H1 (cell line): Measurements from ENCODE around the gene KCNJ5. TPM values are rescaled to one million over a fixed set of nuclear protein-coding genes. Genes with fewer than 3 reads are reported as not detected.

Experiments
- CTCF ChIA-PET: fragments of 300-600 bp; sonication (Branson Sonifier 250); formaldehyde crosslinking; loops from one replicate; lab custom pipeline; 2021; ENCODE audit not compliant: partially characterized antibody; lab: Charles Lee
- POLR2A ChIA-PET: fragments of 300-600 bp; sonication (Branson Sonifier 250); formaldehyde crosslinking; loops from one replicate; lab custom pipeline; 2021; ENCODE audit warnings: inconsistent platforms; ENCODE audit not compliant: partially characterized antibody; lab: Charles Lee
- DNase-seq, 2 experiments: peaks; one replicate each; pipeline versions ENCODE4 v3.0.0 to v3.0.0-alpha.2; 2010 to 2022; ENCODE audit warnings: low spot score in 2 of 2, low read depth in 1 of 2, mixed read lengths in 1 of 2
- FAIRE-seq: peaks from 2 replicates; lab custom pipeline; 2011; peaks lifted over from hg19 to GRCh38; lab: Jason Lieb, UNC
- H2AFZ ChIP-seq: 2 replicates; pipeline ENCODE4 v1.8.1; 2012; ENCODE audit warnings: low read length, inconsistent platforms
- H2AK5ac ChIP-seq: 2 replicates; pipeline ENCODE4 v1.6.1; 2013; ENCODE audit warnings: low read depth, low read length
- H2BK120ac ChIP-seq: replicated peaks from 2 replicates; pipeline ENCODE3; 2013; ENCODE audit warnings: low read depth, low read length, inconsistent platforms
- H2BK12ac ChIP-seq: 2 replicates; pipeline ENCODE4 v1.6.1; 2013; ENCODE audit warnings: low read depth, low read length
- H2BK15ac ChIP-seq: 2 replicates; pipeline ENCODE4 v1.6.1; 2013; ENCODE audit warnings: low read length
- H2BK20ac ChIP-seq: 2 replicates; pipeline ENCODE4 v1.6.1; 2013; ENCODE audit warnings: low read length
- H2BK5ac ChIP-seq: 2 replicates; pipeline ENCODE4 v1.6.1; 2013; ENCODE audit warnings: low read depth, low read length
- H3K14ac ChIP-seq: 2 replicates; pipeline ENCODE4 v1.6.1; 2013; ENCODE audit warnings: inconsistent platforms; ENCODE audit not compliant: insufficient read length
- H3K18ac ChIP-seq: 2 replicates; pipeline ENCODE4 v1.6.1; 2013; ENCODE audit warnings: low read length; ENCODE audit errors: extremely low read depth
- H3K23ac ChIP-seq: 2 replicates; pipeline ENCODE4 v1.6.1; 2013; ENCODE audit warnings: inconsistent platforms; ENCODE audit not compliant: insufficient read length
- H3K23me2 ChIP-seq: 2 replicates; pipeline ENCODE4 v1.6.1; 2013; ENCODE audit warnings: low read depth, low read length
- H3K27ac ChIP-seq: 2 replicates; pipeline ENCODE4 v1.6.1; 2011; ENCODE audit warnings: low read depth, low read length, inconsistent platforms
- H3K27me3 ChIP-seq, 4 experiments: replicated peaks in 1 of 4; 1 replicate in 1 of 4; 2 replicates in 3 of 4; pipeline versions ENCODE4 v1.6.1 to v1.8.1; 2011 to 2013; ENCODE audit warnings: low read length in 3 of 4, mild to moderate bottlenecking in 3 of 4, inconsistent platforms in 2 of 4, mixed read lengths in 2 of 4, moderate library complexity in 1 of 4; ENCODE audit not compliant: control insufficient read depth in 3 of 4, insufficient read depth in 3 of 4; ENCODE audit errors: extremely low read depth in 1 of 4
- H3K36me3 ChIP-seq, 4 experiments: 2 replicates each; pipeline versions ENCODE4 v1.6.1 to v1.8.1; 2011 to 2013; ENCODE audit warnings: mild to moderate bottlenecking in 4 of 4, low read length in 3 of 4, moderate library complexity in 2 of 4, control low read depth in 1 of 4, inconsistent platforms in 1 of 4; ENCODE audit not compliant: insufficient read depth in 4 of 4, control insufficient read depth in 2 of 4
- H3K4ac ChIP-seq: replicated peaks from 2 replicates; pipeline ENCODE3; 2013; ENCODE audit warnings: low read length, low read depth, mixed read lengths, inconsistent platforms; ENCODE audit not compliant: insufficient read length
- H3K4me1 ChIP-seq, 4 experiments: replicated peaks in 1 of 4; 1 replicate in 1 of 4; 2 replicates in 3 of 4; pipeline versions ENCODE4 v1.6.1 to v1.8.1; 2011 to 2013; ENCODE audit warnings: low read length in 3 of 4, inconsistent platforms in 2 of 4, mixed read lengths in 1 of 4; ENCODE audit not compliant: insufficient read depth in 4 of 4, control insufficient read depth in 3 of 4
- H3K4me2 ChIP-seq, 2 experiments: 2 replicates each; pipeline versions ENCODE4 v1.6.1 to v1.8.1; 2011 to 2013; ENCODE audit warnings: low read depth in 2 of 2, low read length in 2 of 2, control low read depth in 1 of 2, inconsistent platforms in 1 of 2, mild to moderate bottlenecking in 1 of 2; ENCODE audit not compliant: insufficient read depth in 1 of 2
- H3K4me3 ChIP-seq, 4 experiments: fragments of 200-600, 300-600 bp in 1 of 4; sonication (generic), shearing (Covaris generic), sonication (Bioruptor Twin) in 1 of 4; 2 replicates each; pipeline versions ENCODE4 v1.5.1 to v1.8.1; 2011 to 2016; ENCODE audit warnings: low read length in 4 of 4, low read depth in 3 of 4, control low read depth in 2 of 4, inconsistent platforms in 2 of 4, mild to moderate bottlenecking in 2 of 4, mixed read lengths in 1 of 4, moderate library complexity in 1 of 4; ENCODE audit not compliant: insufficient read depth in 2 of 4; ENCODE audit errors: extremely low read depth in 1 of 4
- H3K56ac ChIP-seq: replicated peaks from 2 replicates; pipeline ENCODE3; 2013; ENCODE audit warnings: low read depth, mild to moderate bottlenecking, mixed read lengths, low read length, inconsistent platforms; ENCODE audit not compliant: insufficient read length
- H3K79me1 ChIP-seq: 2 replicates; pipeline ENCODE4 v1.6.1; 2013; ENCODE audit warnings: low read depth, low read length, control low read depth
- H3K79me2 ChIP-seq, 2 experiments: 2 replicates each; pipeline versions ENCODE4 v1.6.1 to v1.8.1; 2012 to 2013; ENCODE audit warnings: low read length in 2 of 2, mild to moderate bottlenecking in 2 of 2, inconsistent platforms in 1 of 2; ENCODE audit not compliant: insufficient read depth in 2 of 2, control insufficient read depth in 1 of 2
- H3K9ac ChIP-seq, 4 experiments: replicated peaks in 1 of 4; 1 replicate in 1 of 4; 2 replicates in 3 of 4; pipeline versions ENCODE4 v1.6.1 to v1.8.1; 2011 to 2013; ENCODE audit warnings: low read depth in 3 of 4, low read length in 3 of 4, control low read depth in 2 of 4, mild to moderate bottlenecking in 2 of 4, moderate library complexity in 2 of 4, inconsistent platforms in 1 of 4; ENCODE audit errors: extremely low read depth in 1 of 4
- H3K9me3 ChIP-seq, 2 experiments: 2 replicates each; pipeline versions ENCODE4 v1.6.1 to v1.8.1; 2012 to 2013; ENCODE audit warnings: mild to moderate bottlenecking in 2 of 2, moderate library complexity in 2 of 2, control low read depth in 1 of 2, inconsistent platforms in 1 of 2, low read depth in 1 of 2, low read length in 1 of 2, mixed read lengths in 1 of 2; ENCODE audit not compliant: insufficient read depth in 2 of 2
- H4K20me1 ChIP-seq, 2 experiments: replicated peaks in 1 of 2; 2 replicates each; pipeline versions ENCODE3 to v1.8.1; 2011 to 2013; ENCODE audit warnings: inconsistent platforms in 2 of 2, low read length in 2 of 2, mild to moderate bottlenecking in 1 of 2; ENCODE audit not compliant: insufficient read depth in 2 of 2, control insufficient read depth in 1 of 2
- H4K5ac ChIP-seq: 2 replicates; pipeline ENCODE4 v1.6.1; 2013; ENCODE audit warnings: low read length, low read depth, mixed read lengths, inconsistent platforms; ENCODE audit not compliant: insufficient read length
- H4K8ac ChIP-seq: 2 replicates; pipeline ENCODE4 v1.8.0; 2013; ENCODE audit warnings: mild to moderate bottlenecking, moderate library complexity, low read length, inconsistent platforms; ENCODE audit not compliant: insufficient read depth; ENCODE audit errors: extremely low read depth
- H4K91ac ChIP-seq: replicated peaks from 2 replicates; pipeline ENCODE3; 2013; ENCODE audit warnings: low read length, mixed read lengths, inconsistent platforms; ENCODE audit not compliant: insufficient read length
- CBX5 ChIP-seq: fragments of 300-800, 300-1000 bp; sonication (generic); IDR thresholded peaks from 2 replicates; pipeline ENCODE4 v1.7.1; 2016; ENCODE audit warnings: antibody characterized with exemption, low read length, low read depth
- EZH2 ChIP-seq: fragments of 200-600 bp; sonication (generic); IDR thresholded peaks from 2 replicates; pipeline ENCODE4 v1.7.1; 2012; ENCODE audit warnings: low read depth, mild to moderate bottlenecking, moderate library complexity, low read length, inconsistent platforms; ENCODE audit not compliant: severe bottlenecking
- GTF2F1 ChIP-seq: IDR thresholded peaks from 2 replicates; pipeline ENCODE4 v1.6.1; 2012; ENCODE audit warnings: low read depth, low read length, improper control_type of control experiment, borderline replicate concordance
- KDM4A ChIP-seq: IDR thresholded peaks from one replicate; pipeline ENCODE4 v1.7.1; 2012; ENCODE audit warnings: low read depth, mild to moderate bottlenecking, moderate library complexity, low read length, inconsistent platforms; ENCODE audit not compliant: severe bottlenecking
- WGBS, 2 experiments: shearing (Covaris generic) in 1 of 2; methylation state at CpG; one replicate each; pipeline versions ENCODE4 v1.1.6 to v1.1.7; 2013 to 2015; ENCODE audit warnings: low lambda C conversion rate in 2 of 2, mixed read lengths in 2 of 2, inconsistent platforms in 1 of 2, low coverage in 1 of 2, missing lambda C conversion rate in 1 of 2; ENCODE audit not compliant: insufficient replicate concordance in 2 of 2, insufficient coverage in 1 of 2, insufficient read length in 1 of 2; ENCODE audit errors: extremely low coverage in 1 of 2, missing lambda C conversion rate in 1 of 2; 5-methylcytosine and 5-hydroxymethylcytosine counted together
- polyA plus RNA-seq, 7 experiments: library from polyadenylated mRNA; depleted of rRNA in 3 of 7; stranded (reverse) in 5 of 7; unstranded in 2 of 7; fragments of >200 nt in 5 of 7; fragments of 200-250 nt in 2 of 7; gene quantifications; 1 replicate in 5 of 7; 2 replicates in 1 of 7; 4 replicates in 1 of 7; pipeline versions ENCODE4 v1.2.1 to v1.2.3, GENCODE V29; 2011 to 2013; ENCODE audit warnings: missing spikeins in 2 of 7, mixed read lengths in 2 of 7
- total RNA-seq: library from RNA; stranded (reverse); fragmentation: NEBNext Ultra II Directional; extraction: Animal tissue kit (Norgen Biotek cat#: 25700); gene quantifications from 2 replicates; pipeline ENCODE4 v1.2.1, GENCODE V29; 2021
- TF ChIP-seq, protein P1 (sequence below), 3 experiments: IDR thresholded peaks; 1 replicate in 2 of 3; 2 replicates in 1 of 3; pipeline versions ENCODE4 v1.5.1 to v1.6.1; 2011; ENCODE audit warnings: low read length in 3 of 3, mild to moderate bottlenecking in 3 of 3, inconsistent platforms in 2 of 3, low read depth in 1 of 3, moderate library complexity in 1 of 3; ENCODE audit not compliant: insufficient read depth in 1 of 3; ENCODE audit errors: control extremely low read depth in 1 of 3

KCNJ5 gene
- total and polyA plus RNA-seq, 2 of the 8 experiments (the other 6 are each of a cell fraction or from before 2014, with no cell fraction given) = 0.05 TPM; not detected in 1

DNA sequence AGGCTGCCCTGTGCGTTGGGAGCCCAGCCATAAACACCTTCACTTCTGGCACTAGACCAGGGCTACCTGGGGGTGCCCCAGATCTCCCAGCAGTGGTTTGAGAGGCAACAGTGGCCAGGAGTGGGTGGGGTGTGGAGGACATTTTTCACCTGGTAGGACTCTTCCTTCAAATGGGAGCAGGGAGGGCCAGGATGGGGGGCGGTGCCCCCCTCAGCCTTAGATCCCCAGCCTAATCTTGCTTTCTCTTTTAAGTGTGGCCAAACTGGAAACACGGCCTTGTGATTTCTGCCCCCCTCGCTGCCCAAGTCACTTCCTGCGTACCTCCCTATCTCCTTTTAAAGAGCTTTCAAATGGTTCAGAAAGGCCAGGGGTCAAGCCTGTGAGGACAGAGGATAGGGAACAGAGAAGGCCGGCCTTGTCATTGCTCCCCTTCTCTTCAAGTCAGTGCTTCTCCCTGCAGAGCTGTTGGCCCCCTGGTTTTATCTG is 800 bp downstream of the KCNJ5 start:
- Histone ChIP-seq H3K4me1 (peaks cover 4 to 15% (median 11%) of the 10 kb centered on the region in 4 experiments; a peak in 6 of 7 replicates), H2AK5ac (no peak overlapping the region), H3K18ac (no peak overlapping the region), H3K36me3 (no peaks in the 10 kb centered on the region), H3K79me1 (no peaks in the 10 kb centered on the region), H4K20me1 (peaks cover 0 to 3% of the 10 kb centered on the region in 2 experiments), H3K79me2 (no peaks in the 10 kb centered on the region), H3K23ac (no peak overlapping the region), H3K27ac (no peak overlapping the region), H3K56ac (no peak overlapping the region), H2BK5ac (no peak overlapping the region), H4K8ac (no peak overlapping the region), H3K4me2 (peak overlapping the region; percentile 73 to 86), H3K27me3 (peaks cover 35 to 80% (median 75%) of the 10 kb centered on the region in 4 experiments), H2AFZ (no peak overlapping the region), H3K23me2 (peaks cover 7% of the 10 kb centered on the region), H2BK20ac (no peak overlapping the region), H2BK12ac (no peak overlapping the region), H3K14ac (no peak overlapping the region), H4K5ac (no peak overlapping the region), H2BK120ac (no peak overlapping the region), H3K4ac (no peak overlapping the region), H3K9ac (no peak overlapping the region), H3K9me3 (no peaks in the 10 kb centered on the region), H4K91ac (no peak overlapping the region), H2BK15ac (no peak overlapping the region), H3K4me3 (peak overlapping the region in 3 of 4 experiments; percentile 9 to 67 (median 29); a peak in 5 of 8 replicates)
- TF ChIP-seq EZH2 = peak; percentile 32
- TF ChIP-seq CBX5 = no peak
- TF ChIP-seq, protein P1, sequence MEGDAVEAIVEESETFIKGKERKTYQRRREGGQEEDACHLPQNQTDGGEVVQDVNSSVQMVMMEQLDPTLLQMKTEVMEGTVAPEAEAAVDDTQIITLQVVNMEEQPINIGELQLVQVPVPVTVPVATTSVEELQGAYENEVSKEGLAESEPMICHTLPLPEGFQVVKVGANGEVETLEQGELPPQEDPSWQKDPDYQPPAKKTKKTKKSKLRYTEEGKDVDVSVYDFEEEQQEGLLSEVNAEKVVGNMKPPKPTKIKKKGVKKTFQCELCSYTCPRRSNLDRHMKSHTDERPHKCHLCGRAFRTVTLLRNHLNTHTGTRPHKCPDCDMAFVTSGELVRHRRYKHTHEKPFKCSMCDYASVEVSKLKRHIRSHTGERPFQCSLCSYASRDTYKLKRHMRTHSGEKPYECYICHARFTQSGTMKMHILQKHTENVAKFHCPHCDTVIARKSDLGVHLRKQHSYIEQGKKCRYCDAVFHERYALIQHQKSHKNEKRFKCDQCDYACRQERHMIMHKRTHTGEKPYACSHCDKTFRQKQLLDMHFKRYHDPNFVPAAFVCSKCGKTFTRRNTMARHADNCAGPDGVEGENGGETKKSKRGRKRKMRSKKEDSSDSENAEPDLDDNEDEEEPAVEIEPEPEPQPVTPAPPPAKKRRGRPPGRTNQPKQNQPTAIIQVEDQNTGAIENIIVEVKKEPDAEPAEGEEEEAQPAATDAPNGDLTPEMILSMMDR (IDR thresholded peaks at IDR 0.05; ENCODE audit: control extremely low read depth in 1 of 3, insufficient read depth in 1 of 3, low read depth in 1 of 3, low read length in 3 of 3) = no peak
- no peak for TF ChIP-seq GTF2F1
- TF ChIP-seq KDM4A = no peak
- 19% methylated on average over 6 of the region's 6 CpGs; no CpG with 5 or more reads in 1 of the 2 experiments for WGBS, 2 experiments
- POLR2A ChIA-PET = interaction anchor here (1.1 to 2.6 kb wide), 4 partner anchors 10 to 44 kb away, joined by 3 to 19 read pairs (median 10); no protein-coding TSS in a partner anchor
- FAIRE-seq = no peak
- CTCF ChIA-PET = interaction anchor here (0.8 to 13.1 kb wide), 10 partner anchors 8 to 484 kb away, joined by 3 to 473 read pairs (median 9); partner anchors contain the start of genes BARX2 and TP53AIP1
- DNase-seq = no peak
